H9 (cell line): ENCODE measurements around the gene MLLT3. TPM values are rescaled to one million over a fixed set of nuclear protein-coding genes. Genes with fewer than 3 reads are reported as not detected.

Source experiments
- DNase-seq: peaks from one replicate; pipeline ENCODE4 v3.0.0-alpha.2; 2017
- H2AFZ ChIP-seq: one replicate; pipeline ENCODE4 v1.6.1; 2013; ENCODE audit warnings: mild to moderate bottlenecking, low read length, control low read depth, moderate library complexity
- H2AK5ac ChIP-seq: 2 replicates; pipeline ENCODE4 v1.6.1; 2013; ENCODE audit warnings: low read length, control low read depth, mixed read lengths; ENCODE audit not compliant: insufficient read length
- H2BK120ac ChIP-seq: one replicate; pipeline ENCODE4 v1.6.1; 2013; ENCODE audit warnings: low read depth, mild to moderate bottlenecking, low read length, control low read depth, inconsistent platforms; ENCODE audit not compliant: poor library complexity, severe bottlenecking
- H2BK12ac ChIP-seq: 2 replicates; pipeline ENCODE4 v1.6.1; 2013; ENCODE audit warnings: low read length, control low read depth, mixed read lengths, low read depth; ENCODE audit not compliant: insufficient read length
- H2BK15ac ChIP-seq: 2 replicates; pipeline ENCODE4 v1.6.1; 2013; ENCODE audit warnings: low read depth, low read length, control low read depth
- H2BK20ac ChIP-seq: one replicate; pipeline ENCODE4 v1.6.1; 2013; ENCODE audit warnings: low read depth, mild to moderate bottlenecking, low read length, control low read depth, inconsistent platforms; ENCODE audit not compliant: poor library complexity, severe bottlenecking
- H2BK5ac ChIP-seq: 2 replicates; pipeline ENCODE4 v1.6.1; 2013; ENCODE audit warnings: low read length, control low read depth, mixed read lengths; ENCODE audit not compliant: insufficient read length
- H3K14ac ChIP-seq: 2 replicates; pipeline ENCODE4 v1.6.1; 2013; ENCODE audit warnings: low read length, control low read depth; ENCODE audit not compliant: insufficient read depth
- H3K18ac ChIP-seq: 2 replicates; pipeline ENCODE4 v1.6.1; 2013; ENCODE audit warnings: low read depth, mild to moderate bottlenecking, mixed read lengths, low read length, control low read depth; ENCODE audit not compliant: insufficient read length
- H3K23ac ChIP-seq: 2 replicates; pipeline ENCODE4 v1.6.1; 2013; ENCODE audit warnings: low read length, control low read depth, mixed read lengths, low read depth; ENCODE audit not compliant: insufficient read length
- H3K23me2 ChIP-seq: 2 replicates; pipeline ENCODE4 v1.6.1; 2013; ENCODE audit warnings: low read depth, mild to moderate bottlenecking, mixed read lengths, low read length, control low read depth; ENCODE audit not compliant: insufficient read length, poor library complexity, severe bottlenecking
- H3K27ac ChIP-seq: 2 replicates; pipeline ENCODE4 v1.5.1; 2013; ENCODE audit warnings: low read length, control low read depth, mixed read lengths, low read depth; ENCODE audit not compliant: insufficient read length
- H3K27me3 ChIP-seq: 2 replicates; pipeline ENCODE4 v1.6.1; 2013; ENCODE audit warnings: low read length, control low read depth, inconsistent platforms; ENCODE audit not compliant: insufficient read depth
- H3K4ac ChIP-seq: 2 replicates; pipeline ENCODE4 v1.6.1; 2013; ENCODE audit warnings: low read depth, mild to moderate bottlenecking, control low read depth, inconsistent platforms, low read length, moderate library complexity
- H3K4me1 ChIP-seq: 2 replicates; pipeline ENCODE4 v1.6.1; 2013; ENCODE audit warnings: low read length, control low read depth, inconsistent platforms; ENCODE audit not compliant: insufficient read depth
- H3K4me2 ChIP-seq: 2 replicates; pipeline ENCODE4 v1.6.1; 2013; ENCODE audit warnings: low read length, control low read depth, mixed read lengths; ENCODE audit not compliant: insufficient read length, insufficient read depth
- H3K56ac ChIP-seq: 2 replicates; pipeline ENCODE4 v1.6.1; 2013; ENCODE audit warnings: low read depth, mild to moderate bottlenecking, mixed read lengths, low read length, control low read depth; ENCODE audit not compliant: insufficient read length
- H3K79me1 ChIP-seq: 2 replicates; pipeline ENCODE4 v1.6.1; 2013; ENCODE audit warnings: low read depth, mild to moderate bottlenecking, moderate library complexity, low read length, control low read depth, inconsistent platforms; ENCODE audit not compliant: insufficient read depth, poor library complexity, severe bottlenecking
- H3K79me2 ChIP-seq: 2 replicates; pipeline ENCODE4 v1.6.1; 2013; ENCODE audit warnings: low read length, control low read depth, inconsistent platforms; ENCODE audit not compliant: insufficient read depth
- H3K9ac ChIP-seq: 2 replicates; pipeline ENCODE4 v1.6.1; 2013; ENCODE audit warnings: low read length, control low read depth, mixed read lengths; ENCODE audit not compliant: insufficient read length; ENCODE audit errors: extremely low read depth
- H3K9me3 ChIP-seq: one replicate; pipeline ENCODE4 v1.6.1; 2013; ENCODE audit warnings: low read depth, low read length, inconsistent platforms; ENCODE audit not compliant: control insufficient read depth
- H3T11ph ChIP-seq: one replicate; pipeline ENCODE4 v1.6.1; 2013; ENCODE audit warnings: mild to moderate bottlenecking, low read length, control low read depth, inconsistent platforms
- H4K20me1 ChIP-seq: one replicate; pipeline ENCODE4 v1.6.1; 2013; ENCODE audit not compliant: control insufficient read depth, insufficient read length, insufficient read depth
- H4K5ac ChIP-seq: 2 replicates; pipeline ENCODE4 v1.6.1; 2013; ENCODE audit warnings: low read depth, mild to moderate bottlenecking, mixed read lengths, low read length, control low read depth; ENCODE audit not compliant: insufficient read length
- H4K8ac ChIP-seq: replicated peaks from 2 replicates; pipeline ENCODE4 v1.6.1; 2013; ENCODE audit warnings: low read length, control low read depth, mixed read lengths, low read depth; ENCODE audit not compliant: insufficient read length
- H4K91ac ChIP-seq: 2 replicates; pipeline ENCODE4 v1.6.1; 2013; ENCODE audit warnings: low read depth, mild to moderate bottlenecking, moderate library complexity, mixed read lengths, low read length, control low read depth; ENCODE audit not compliant: insufficient read length
- H3K27ac Mint-ChIP-seq, 3 experiments: 2 replicates in 2 of 3; 3 replicates in 1 of 3; pipeline ENCODE4 v1.8.0; 2020 to 2021; ENCODE audit warnings: mixed read lengths in 3 of 3, mild to moderate bottlenecking in 1 of 3, moderate library complexity in 1 of 3
- H3K27me3 Mint-ChIP-seq: 2 replicates; pipeline ENCODE4 v1.8.0; 2021; ENCODE audit warnings: low read depth, mild to moderate bottlenecking, moderate library complexity, mixed read lengths
- H3K36me3 Mint-ChIP-seq, 3 experiments: 2 replicates in 2 of 3; 3 replicates in 1 of 3; pipeline ENCODE4 v1.8.0; 2020 to 2021; ENCODE audit warnings: low read depth in 3 of 3, mixed read lengths in 3 of 3; ENCODE audit not compliant: insufficient read depth in 1 of 3
- H3K4me1 Mint-ChIP-seq, 2 experiments: 2 replicates each; pipeline ENCODE4 v1.8.0; 2020; ENCODE audit warnings: mixed read lengths in 2 of 2
- H3K4me3 Mint-ChIP-seq, 2 experiments: 2 replicates in 1 of 2; 3 replicates in 1 of 2; pipeline ENCODE4 v1.8.0; 2020 to 2021; ENCODE audit warnings: mild to moderate bottlenecking in 2 of 2, mixed read lengths in 2 of 2, moderate library complexity in 1 of 2
- H3K9me3 Mint-ChIP-seq, 2 experiments: 2 replicates in 1 of 2; 3 replicates in 1 of 2; pipeline ENCODE4 v1.8.0; 2020; ENCODE audit warnings: mild to moderate bottlenecking in 2 of 2, mixed read lengths in 2 of 2, moderate library complexity in 1 of 2
- WGBS: extraction: QIAGEN DNeasy Blood & Tissue Kit; methylation state at CpG from one replicate; pipeline ENCODE4 v1.1.7; 2013; ENCODE audit warnings: missing lambda C conversion rate, low lambda C conversion rate, mixed read lengths; ENCODE audit not compliant: insufficient read length; ENCODE audit errors: extremely low coverage; 5-methylcytosine and 5-hydroxymethylcytosine counted together
- total RNA-seq: library from RNA; stranded (reverse); gene quantifications from 2 replicates; pipeline ENCODE4 v1.2.1, GENCODE V29; 2021
- TF ChIP-seq, protein P1 (sequence below): fragments of 200-600 bp; sonication (generic); conservative IDR thresholded peaks from 3 replicates; pipeline ENCODE4 v1.8.0; 2021; ENCODE audit warnings: antibody characterized with exemption, mild to moderate bottlenecking

MLLT3 gene
- total RNA-seq, 1 experiment from 2014 or later, result 3.9 TPM

- TF ChIP-seq, protein P1, sequence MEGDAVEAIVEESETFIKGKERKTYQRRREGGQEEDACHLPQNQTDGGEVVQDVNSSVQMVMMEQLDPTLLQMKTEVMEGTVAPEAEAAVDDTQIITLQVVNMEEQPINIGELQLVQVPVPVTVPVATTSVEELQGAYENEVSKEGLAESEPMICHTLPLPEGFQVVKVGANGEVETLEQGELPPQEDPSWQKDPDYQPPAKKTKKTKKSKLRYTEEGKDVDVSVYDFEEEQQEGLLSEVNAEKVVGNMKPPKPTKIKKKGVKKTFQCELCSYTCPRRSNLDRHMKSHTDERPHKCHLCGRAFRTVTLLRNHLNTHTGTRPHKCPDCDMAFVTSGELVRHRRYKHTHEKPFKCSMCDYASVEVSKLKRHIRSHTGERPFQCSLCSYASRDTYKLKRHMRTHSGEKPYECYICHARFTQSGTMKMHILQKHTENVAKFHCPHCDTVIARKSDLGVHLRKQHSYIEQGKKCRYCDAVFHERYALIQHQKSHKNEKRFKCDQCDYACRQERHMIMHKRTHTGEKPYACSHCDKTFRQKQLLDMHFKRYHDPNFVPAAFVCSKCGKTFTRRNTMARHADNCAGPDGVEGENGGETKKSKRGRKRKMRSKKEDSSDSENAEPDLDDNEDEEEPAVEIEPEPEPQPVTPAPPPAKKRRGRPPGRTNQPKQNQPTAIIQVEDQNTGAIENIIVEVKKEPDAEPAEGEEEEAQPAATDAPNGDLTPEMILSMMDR, result no peak
- no peak overlapping the region for H2BK20ac ChIP-seq
- WGBS, result no CpG with 5 or more reads among the region's 1 CpG
Measured at GRCh38 chr9:20649381-20649780, 27.1 kb upstream of the MLLT3 start.

More at GRCh38 chr9:20649381-20649780, 27.1 kb upstream of the MLLT3 start:
- no peak overlapping the region for H3K14ac ChIP-seq
- H2AK5ac ChIP-seq, result no peak overlapping the region
- H3K4me1 Mint-ChIP-seq, result peaks cover 4 to 6% of the 10 kb centered on the region in 2 experiments
- H3K27ac ChIP-seq, result no peak overlapping the region
- no peaks in the 10 kb centered on the region for H3K23me2 ChIP-seq
- H3K27me3 ChIP-seq, result no peaks in the 10 kb centered on the region
- H3K4me2 ChIP-seq, result no peak overlapping the region
- no peak overlapping the region for H2BK120ac ChIP-seq
- H4K91ac ChIP-seq, result no peak overlapping the region
- no peak overlapping the region for H3K9ac ChIP-seq
- no peak overlapping the region for H3K56ac ChIP-seq
- no peak overlapping the region for H4K5ac ChIP-seq
- H2BK12ac ChIP-seq, result no peak overlapping the region
- no peak overlapping the region for H3T11ph ChIP-seq
- H3K79me1 ChIP-seq, result no peaks in the 10 kb centered on the region
- no peaks in the 10 kb centered on the region for H4K20me1 ChIP-seq
- H3K27me3 Mint-ChIP-seq, result no peaks in the 10 kb centered on the region; the same call in none of the 2 replicates
- no peak overlapping the region for H3K27ac Mint-ChIP-seq
- peaks cover 0 to 5% (median 0%) of the 10 kb centered on the region in 3 experiments; a peak in 2 of 7 replicates for H3K36me3 Mint-ChIP-seq
- peaks cover 0 to 5% of the 10 kb centered on the region in 2 experiments; a peak in 1 of 5 replicates for H3K9me3 Mint-ChIP-seq
- H2BK5ac ChIP-seq, result no peak overlapping the region
- no peak overlapping the region for H4K8ac ChIP-seq
- no peaks in the 10 kb centered on the region for H3K9me3 ChIP-seq
- H3K79me2 ChIP-seq, result no peaks in the 10 kb centered on the region
- H2BK15ac ChIP-seq, result no peak overlapping the region
- H3K4me1 ChIP-seq, result peaks cover 2% of the 10 kb centered on the region; the same call in 1 of the 2 replicates
- H3K18ac ChIP-seq, result no peak overlapping the region
- no peak overlapping the region for H3K23ac ChIP-seq
- no peak overlapping the region for H2AFZ ChIP-seq
- DNase-seq, result no peak
- H3K4ac ChIP-seq, result no peak overlapping the region
- no peak overlapping the region for H3K4me3 Mint-ChIP-seq
